ENCODE results near the gene PMF1. TPM values are rescaled to one million over a fixed set of nuclear protein-coding genes. Genes with fewer than 3 reads are reported as not detected.

Gene PMF1
- total RNA-seq, 2 donors from 2014 or later, result 119 TPM

DNA sequence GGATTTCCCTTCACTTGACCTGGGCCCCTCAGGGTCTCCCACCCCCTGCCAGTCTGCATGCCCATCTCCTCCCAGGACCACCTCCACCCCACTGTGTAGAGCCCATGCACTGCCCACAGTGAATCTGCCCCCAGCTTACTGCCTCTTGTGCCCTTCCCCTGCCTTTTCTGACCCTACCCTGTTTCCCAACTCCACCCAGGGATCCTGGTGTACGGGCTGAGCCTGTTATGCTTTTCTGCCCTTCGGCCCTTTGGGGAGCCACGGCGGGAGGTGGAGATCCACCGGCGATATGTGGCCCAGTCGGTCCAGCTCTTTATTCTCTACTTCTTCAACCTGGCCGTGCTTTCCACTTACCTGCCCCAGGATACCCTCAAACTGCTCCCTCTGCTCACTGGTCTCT is 73.3 kb downstream of the PMF1 start:
- TF ChIP-seq, protein P1, sequence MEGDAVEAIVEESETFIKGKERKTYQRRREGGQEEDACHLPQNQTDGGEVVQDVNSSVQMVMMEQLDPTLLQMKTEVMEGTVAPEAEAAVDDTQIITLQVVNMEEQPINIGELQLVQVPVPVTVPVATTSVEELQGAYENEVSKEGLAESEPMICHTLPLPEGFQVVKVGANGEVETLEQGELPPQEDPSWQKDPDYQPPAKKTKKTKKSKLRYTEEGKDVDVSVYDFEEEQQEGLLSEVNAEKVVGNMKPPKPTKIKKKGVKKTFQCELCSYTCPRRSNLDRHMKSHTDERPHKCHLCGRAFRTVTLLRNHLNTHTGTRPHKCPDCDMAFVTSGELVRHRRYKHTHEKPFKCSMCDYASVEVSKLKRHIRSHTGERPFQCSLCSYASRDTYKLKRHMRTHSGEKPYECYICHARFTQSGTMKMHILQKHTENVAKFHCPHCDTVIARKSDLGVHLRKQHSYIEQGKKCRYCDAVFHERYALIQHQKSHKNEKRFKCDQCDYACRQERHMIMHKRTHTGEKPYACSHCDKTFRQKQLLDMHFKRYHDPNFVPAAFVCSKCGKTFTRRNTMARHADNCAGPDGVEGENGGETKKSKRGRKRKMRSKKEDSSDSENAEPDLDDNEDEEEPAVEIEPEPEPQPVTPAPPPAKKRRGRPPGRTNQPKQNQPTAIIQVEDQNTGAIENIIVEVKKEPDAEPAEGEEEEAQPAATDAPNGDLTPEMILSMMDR (conservative IDR thresholded peaks at IDR 0.05), result no peak
- peaks cover 5% of the 10 kb centered on the region for H3K4me1 ChIP-seq (ENCODE audit: control insufficient read depth, insufficient read depth, low read length)
- H3K9me3 ChIP-seq (ENCODE audit: control insufficient read depth, low read length), result no peaks in the 10 kb centered on the region
- Mint-ChIP-seq H3K4me1 (peaks cover 14% of the 10 kb centered on the region), H3K27me3 (ENCODE audit: insufficient read depth) (no peaks in the 10 kb centered on the region), H3K9me3 (no peaks in the 10 kb centered on the region), H3K4me3 (no peak overlapping the region), H3K36me3 (ENCODE audit: low read depth) (peaks cover 10% of the 10 kb centered on the region), H3K27ac (no peak overlapping the region)
- no peak overlapping the region for H3K27ac ChIP-seq (ENCODE audit: low read depth, low read length)
- no peak for DNase-seq
- H3K36me3 ChIP-seq (ENCODE audit: control insufficient read depth, insufficient read depth, low read length), result peaks cover 3% of the 10 kb centered on the region
- 97 to 100% methylated on average over 4 to 8 of the region's 8 CpGs for WGBS, 2 experiments (ENCODE audit: insufficient coverage in 1 of 2, insufficient read length in 1 of 2)
- H3K4me3 ChIP-seq (ENCODE audit: low read length), result no peak overlapping the region
- H3K9ac ChIP-seq (ENCODE audit: extremely low read depth, low read length, poor library complexity, severe bottlenecking), result no peak overlapping the region
- no peaks in the 10 kb centered on the region for H3K27me3 ChIP-seq (ENCODE audit: control insufficient read depth, insufficient read depth, low read length, poor library complexity, severe bottlenecking)

Other genes starting within 250 kb of the PMF1 start
- gene ARHGEF2, start 234.5 kb upstream of the PMF1 start, total RNA-seq, result 100 to 1,000 TPM; 134 to 147 TPM
- 100 to 1,000 TPM; 193 TPM for gene SSR2, start 192.1 kb upstream of the PMF1 start, total RNA-seq
- 10 to 100 TPM; 56.4 to 62.4 TPM for gene UBQLN4, start 159.2 kb upstream of the PMF1 start, total RNA-seq
- 100 to 1,000 TPM in 1 of 2 donors, 10 to 100 TPM in 1; 84.4 to 101 TPM for gene LAMTOR2, start 158.2 kb upstream of the PMF1 start, total RNA-seq
- gene RAB25, start 151.8 kb upstream of the PMF1 start, total RNA-seq, result 10 to 100 TPM; 82.0 to 84.4 TPM
- gene MEX3A, start 130.5 kb upstream of the PMF1 start, total RNA-seq, result 10 to 100 TPM; 91.8 to 94.3 TPM
- gene LMNA, start 98.3 kb upstream of the PMF1 start, total RNA-seq, result 10 to 100 TPM; 41.2 to 42.0 TPM
- gene SEMA4A, start 59.4 kb upstream of the PMF1 start, total RNA-seq, result 10 to 100 TPM in 1 of 2 donors, 1 to 10 TPM in 1; 6.4 to 10.3 TPM
- gene SLC25A44, start 18.9 kb upstream of the PMF1 start, total RNA-seq, result 10 to 100 TPM; 20.9 to 22.7 TPM
- gene BGLAP, start 29.2 kb downstream of the PMF1 start, total RNA-seq, result 1 to 10 TPM; 4.6 to 5.4 TPM
- gene PAQR6, start 35.0 kb downstream of the PMF1 start, total RNA-seq, result 10 to 100 TPM; 12.2 to 16.4 TPM
- 100 to 1,000 TPM; 103 to 111 TPM for gene SMG5, start 69.8 kb downstream of the PMF1 start, total RNA-seq
- 1 to 10 TPM; 1.5 to 1.9 TPM for gene TMEM79, start 71.3 kb downstream of the PMF1 start, total RNA-seq
- 10 to 100 TPM; 70.3 to 85.1 TPM for gene GLMP, start 82.7 kb downstream of the PMF1 start, total RNA-seq
- gene VHLL, start 86.3 kb downstream of the PMF1 start, total RNA-seq, result not detected
- 100 to 1,000 TPM; 323 to 351 TPM for gene CCT3, start 125.3 kb downstream of the PMF1 start, total RNA-seq
- 1 to 10 TPM in 1 of 2 donors, under 1 TPM in 1; 0.62 to 1.6 TPM for gene TSACC, start 125.5 kb downstream of the PMF1 start, total RNA-seq
- 1 to 10 TPM; 3.9 to 4.0 TPM for gene RHBG, start 156.2 kb downstream of the PMF1 start, total RNA-seq